ENCODE measurements around the gene RGS19.

DNA sequence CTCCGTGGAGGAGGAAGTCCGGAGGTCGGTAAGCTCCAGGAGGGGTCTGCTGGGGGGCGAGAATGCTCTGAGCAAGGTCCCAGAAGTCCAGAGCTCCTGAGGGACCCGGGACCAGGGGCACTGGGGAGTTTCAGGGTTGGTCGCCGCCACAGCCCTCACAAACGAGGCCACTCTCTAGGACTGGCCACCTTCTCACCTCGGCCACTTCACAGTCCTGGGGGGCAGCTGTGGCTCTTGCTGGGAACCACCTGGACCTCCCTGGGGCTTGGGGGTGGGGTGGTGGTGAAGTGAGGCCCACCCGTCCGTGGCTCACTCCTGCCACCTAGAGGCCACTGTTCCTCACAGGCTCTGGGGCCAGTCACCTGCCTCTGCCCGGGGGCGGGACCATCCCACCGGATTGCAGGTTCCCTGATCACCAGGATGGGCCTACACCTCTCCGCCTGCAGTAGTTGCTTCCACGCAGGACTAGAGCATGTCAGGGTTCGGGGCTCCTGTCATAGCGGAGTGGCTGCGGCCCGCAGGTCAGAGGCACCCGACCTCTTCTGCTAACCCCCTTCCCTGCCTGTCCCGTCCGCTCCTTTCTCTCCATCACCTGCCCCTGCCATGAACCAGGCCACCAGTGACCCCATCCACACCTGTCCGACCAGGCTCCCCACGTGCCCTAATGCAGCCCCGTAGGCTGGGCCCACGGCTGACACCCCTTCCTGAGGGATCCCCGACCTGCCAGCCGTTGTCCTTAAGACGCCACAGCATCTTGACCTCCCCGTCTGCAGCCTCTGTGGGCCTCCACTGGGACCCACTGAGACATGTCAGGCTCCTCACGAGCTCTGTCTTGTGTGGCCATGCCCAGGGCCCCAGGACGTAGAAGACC lies 21.5 kb downstream of the RGS19 start:
- TF ChIP-seq, protein P1, sequence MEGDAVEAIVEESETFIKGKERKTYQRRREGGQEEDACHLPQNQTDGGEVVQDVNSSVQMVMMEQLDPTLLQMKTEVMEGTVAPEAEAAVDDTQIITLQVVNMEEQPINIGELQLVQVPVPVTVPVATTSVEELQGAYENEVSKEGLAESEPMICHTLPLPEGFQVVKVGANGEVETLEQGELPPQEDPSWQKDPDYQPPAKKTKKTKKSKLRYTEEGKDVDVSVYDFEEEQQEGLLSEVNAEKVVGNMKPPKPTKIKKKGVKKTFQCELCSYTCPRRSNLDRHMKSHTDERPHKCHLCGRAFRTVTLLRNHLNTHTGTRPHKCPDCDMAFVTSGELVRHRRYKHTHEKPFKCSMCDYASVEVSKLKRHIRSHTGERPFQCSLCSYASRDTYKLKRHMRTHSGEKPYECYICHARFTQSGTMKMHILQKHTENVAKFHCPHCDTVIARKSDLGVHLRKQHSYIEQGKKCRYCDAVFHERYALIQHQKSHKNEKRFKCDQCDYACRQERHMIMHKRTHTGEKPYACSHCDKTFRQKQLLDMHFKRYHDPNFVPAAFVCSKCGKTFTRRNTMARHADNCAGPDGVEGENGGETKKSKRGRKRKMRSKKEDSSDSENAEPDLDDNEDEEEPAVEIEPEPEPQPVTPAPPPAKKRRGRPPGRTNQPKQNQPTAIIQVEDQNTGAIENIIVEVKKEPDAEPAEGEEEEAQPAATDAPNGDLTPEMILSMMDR (IDR thresholded peaks at IDR 0.05) = peak; percentile 80
- no peak for TF ChIP-seq GABPA (IDR thresholded peaks at IDR 0.05; ENCODE audit: low read depth)
- TF ChIP-seq EZH2phosphoT487 (IDR thresholded peaks at IDR 0.05; ENCODE audit: borderline replicate concordance, low read depth) = no peak
- no peak for TF ChIP-seq EP300 (IDR thresholded peaks at IDR 0.05; ENCODE audit: borderline replicate concordance in 1 of 2, low read depth in 1 of 2, low read length in 1 of 2)
- TF ChIP-seq MXI1 (IDR thresholded peaks at IDR 0.05; ENCODE audit: low read depth, low read length) = no peak
- no peak for TF ChIP-seq TEAD4 (IDR thresholded peaks at IDR 0.05; ENCODE audit: borderline replicate concordance, insufficient read depth)
- no peak for TF ChIP-seq RCOR1 (IDR thresholded peaks at IDR 0.05; ENCODE audit: low read length)
- TF ChIP-seq, protein P2, sequence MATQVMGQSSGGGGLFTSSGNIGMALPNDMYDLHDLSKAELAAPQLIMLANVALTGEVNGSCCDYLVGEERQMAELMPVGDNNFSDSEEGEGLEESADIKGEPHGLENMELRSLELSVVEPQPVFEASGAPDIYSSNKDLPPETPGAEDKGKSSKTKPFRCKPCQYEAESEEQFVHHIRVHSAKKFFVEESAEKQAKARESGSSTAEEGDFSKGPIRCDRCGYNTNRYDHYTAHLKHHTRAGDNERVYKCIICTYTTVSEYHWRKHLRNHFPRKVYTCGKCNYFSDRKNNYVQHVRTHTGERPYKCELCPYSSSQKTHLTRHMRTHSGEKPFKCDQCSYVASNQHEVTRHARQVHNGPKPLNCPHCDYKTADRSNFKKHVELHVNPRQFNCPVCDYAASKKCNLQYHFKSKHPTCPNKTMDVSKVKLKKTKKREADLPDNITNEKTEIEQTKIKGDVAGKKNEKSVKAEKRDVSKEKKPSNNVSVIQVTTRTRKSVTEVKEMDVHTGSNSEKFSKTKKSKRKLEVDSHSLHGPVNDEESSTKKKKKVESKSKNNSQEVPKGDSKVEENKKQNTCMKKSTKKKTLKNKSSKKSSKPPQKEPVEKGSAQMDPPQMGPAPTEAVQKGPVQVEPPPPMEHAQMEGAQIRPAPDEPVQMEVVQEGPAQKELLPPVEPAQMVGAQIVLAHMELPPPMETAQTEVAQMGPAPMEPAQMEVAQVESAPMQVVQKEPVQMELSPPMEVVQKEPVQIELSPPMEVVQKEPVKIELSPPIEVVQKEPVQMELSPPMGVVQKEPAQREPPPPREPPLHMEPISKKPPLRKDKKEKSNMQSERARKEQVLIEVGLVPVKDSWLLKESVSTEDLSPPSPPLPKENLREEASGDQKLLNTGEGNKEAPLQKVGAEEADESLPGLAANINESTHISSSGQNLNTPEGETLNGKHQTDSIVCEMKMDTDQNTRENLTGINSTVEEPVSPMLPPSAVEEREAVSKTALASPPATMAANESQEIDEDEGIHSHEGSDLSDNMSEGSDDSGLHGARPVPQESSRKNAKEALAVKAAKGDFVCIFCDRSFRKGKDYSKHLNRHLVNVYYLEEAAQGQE (IDR thresholded peaks at IDR 0.05; ENCODE audit: low read depth, low read length) = no peak

Data from SK-N-SH (cell line).